Measurements from ENCODE around the gene DHX40. TPM values are rescaled to one million over a fixed set of nuclear protein-coding genes. Genes with fewer than 3 reads are reported as not detected.

Gene DHX40
- total and polyA plus RNA-seq, 2 of the 13 experiments (the other 11 are each of a cell fraction or from before 2014, with no cell fraction given), result 22.2 to 37.0 TPM

DNA sequence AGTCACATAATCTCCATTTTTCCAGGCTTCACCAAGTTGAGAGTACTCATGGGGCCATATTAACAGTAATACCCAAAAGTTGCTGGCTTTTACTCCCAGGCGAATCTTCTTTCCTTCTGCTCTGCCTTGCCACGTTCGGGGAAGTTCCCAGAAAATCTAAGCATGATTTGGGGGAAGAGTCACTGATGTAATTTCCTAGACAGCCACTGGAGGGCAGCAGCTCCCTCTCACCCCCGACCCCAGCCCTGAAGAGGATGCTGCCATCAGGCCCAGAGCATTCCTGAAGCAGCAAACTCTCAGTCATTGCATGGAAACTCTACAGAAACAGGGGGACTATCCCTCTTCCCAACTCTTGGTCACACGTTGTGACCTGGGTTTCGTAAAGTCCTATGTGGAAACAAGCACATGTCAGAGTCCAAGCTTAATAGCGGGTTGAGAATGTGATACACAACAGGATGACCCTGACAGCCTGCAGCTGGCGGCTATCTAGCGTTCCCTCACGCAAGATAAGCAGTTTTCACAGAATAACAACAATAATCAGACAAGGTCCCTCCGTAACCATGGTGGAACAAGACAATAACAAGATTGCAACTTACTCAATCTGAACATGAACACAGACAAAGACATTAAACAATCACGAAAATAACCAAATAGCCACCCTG lies 43.8 kb upstream of the DHX40 start (continued):
- TF ChIP-seq SNAPC4 (CRISPR knock-in tag; IDR thresholded peaks at IDR 0.05), result no peak
- TF ChIP-seq POGZ (CRISPR knock-in tag; IDR thresholded peaks at IDR 0.05), result peak; percentile 80
- TF ChIP-seq MEIS2 (CRISPR knock-in tag; IDR thresholded peaks at IDR 0.05), result peak; percentile 71; the same call in 1 of the 2 replicates
- TF ChIP-seq ZNF615 (CRISPR knock-in tag; IDR thresholded peaks at IDR 0.05; ENCODE audit: borderline replicate concordance), result no peak
- TF ChIP-seq, protein P1, sequence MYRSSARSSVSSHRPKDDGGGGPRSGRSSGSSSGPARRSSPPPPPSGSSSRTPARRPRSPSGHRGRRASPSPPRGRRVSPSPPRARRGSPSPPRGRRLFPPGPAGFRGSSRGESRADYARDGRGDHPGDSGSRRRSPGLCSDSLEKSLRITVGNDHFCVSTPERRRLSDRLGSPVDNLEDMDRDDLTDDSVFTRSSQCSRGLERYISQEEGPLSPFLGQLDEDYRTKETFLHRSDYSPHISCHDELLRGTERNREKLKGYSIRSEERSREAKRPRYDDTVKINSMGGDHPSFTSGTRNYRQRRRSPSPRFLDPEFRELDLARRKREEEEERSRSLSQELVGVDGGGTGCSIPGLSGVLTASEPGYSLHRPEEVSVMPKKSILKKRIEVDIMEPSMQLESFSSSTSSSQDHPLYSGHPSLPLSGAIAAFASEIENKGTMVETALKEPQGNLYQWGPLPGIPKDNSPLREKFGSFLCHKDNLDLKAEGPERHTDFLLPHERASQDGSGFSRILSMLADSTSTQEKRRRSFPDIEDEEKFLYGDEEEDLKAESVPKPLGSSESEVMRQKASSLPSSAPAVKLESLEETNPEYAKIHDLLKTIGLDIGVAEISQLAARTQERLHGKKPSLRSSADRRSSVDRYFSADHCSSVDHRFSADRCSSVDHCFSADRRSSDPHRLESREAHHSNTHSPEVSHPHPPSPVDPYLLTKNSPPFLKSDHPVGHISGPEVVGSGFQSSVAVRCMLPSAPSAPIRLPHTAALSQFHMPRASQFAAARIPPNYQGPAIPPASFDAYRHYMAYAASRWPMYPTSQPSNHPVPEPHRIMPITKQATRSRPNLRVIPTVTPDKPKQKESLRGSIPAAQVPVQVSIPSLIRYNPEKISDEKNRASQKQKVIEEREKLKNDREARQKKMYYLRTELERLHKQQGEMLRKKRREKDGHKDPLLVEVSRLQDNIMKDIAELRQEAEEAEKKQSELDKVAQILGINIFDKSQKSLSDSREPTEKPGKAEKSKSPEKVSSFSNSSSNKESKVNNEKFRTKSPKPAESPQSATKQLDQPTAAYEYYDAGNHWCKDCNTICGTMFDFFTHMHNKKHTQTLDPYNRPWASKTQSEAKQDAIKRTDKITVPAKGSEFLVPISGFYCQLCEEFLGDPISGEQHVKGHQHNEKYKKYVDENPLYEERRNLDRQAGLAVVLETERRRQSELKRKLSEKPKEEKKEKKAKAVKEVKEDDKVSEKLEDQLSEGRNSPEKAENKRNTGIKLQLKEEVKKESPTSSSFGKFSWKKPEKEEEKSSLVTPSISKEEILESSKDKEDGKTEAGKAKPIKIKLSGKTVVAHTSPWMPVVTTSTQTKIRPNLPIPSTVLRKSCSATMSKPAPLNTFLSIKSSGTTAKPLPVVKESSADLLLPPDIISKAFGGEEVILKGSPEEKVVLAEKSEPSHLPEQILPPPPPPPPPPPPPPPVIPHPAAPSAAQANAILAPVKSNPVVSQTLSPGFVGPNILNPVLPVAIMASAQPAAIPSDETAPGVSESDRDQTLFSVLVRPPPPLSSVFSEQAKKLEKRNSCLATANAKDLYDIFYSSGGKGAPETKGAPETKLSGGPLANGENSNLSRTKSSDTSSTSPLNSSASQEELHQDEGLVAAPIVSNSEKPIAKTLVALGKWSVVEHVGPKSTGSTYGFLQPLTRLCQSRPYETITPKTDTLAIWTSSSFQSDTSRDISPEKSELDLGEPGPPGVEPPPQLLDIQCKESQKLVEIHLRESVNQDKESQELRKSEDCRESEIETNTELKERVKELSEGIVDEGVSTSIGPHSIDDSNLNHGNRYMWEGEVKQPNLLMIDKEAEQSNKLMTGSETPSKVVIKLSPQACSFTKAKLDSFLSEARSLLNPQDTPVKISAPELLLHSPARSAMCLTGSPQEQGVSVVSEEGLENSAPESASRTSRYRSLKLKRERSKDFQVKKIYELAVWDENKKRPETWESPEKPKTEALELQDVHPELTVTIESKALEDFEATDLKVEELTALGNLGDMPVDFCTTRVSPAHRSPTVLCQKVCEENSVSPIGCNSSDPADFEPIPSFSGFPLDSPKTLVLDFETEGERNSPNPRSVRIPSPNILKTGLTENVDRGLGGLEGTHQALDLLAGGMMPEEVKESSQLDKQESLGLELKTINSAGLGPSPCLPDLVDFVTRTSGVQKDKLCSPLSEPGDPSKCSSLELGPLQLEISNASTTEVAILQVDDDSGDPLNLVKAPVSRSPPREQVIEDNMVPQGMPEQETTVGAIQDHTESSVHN (CRISPR knock-in tag; IDR thresholded peaks at IDR 0.05), result no peak
- TF ChIP-seq, protein P2, sequence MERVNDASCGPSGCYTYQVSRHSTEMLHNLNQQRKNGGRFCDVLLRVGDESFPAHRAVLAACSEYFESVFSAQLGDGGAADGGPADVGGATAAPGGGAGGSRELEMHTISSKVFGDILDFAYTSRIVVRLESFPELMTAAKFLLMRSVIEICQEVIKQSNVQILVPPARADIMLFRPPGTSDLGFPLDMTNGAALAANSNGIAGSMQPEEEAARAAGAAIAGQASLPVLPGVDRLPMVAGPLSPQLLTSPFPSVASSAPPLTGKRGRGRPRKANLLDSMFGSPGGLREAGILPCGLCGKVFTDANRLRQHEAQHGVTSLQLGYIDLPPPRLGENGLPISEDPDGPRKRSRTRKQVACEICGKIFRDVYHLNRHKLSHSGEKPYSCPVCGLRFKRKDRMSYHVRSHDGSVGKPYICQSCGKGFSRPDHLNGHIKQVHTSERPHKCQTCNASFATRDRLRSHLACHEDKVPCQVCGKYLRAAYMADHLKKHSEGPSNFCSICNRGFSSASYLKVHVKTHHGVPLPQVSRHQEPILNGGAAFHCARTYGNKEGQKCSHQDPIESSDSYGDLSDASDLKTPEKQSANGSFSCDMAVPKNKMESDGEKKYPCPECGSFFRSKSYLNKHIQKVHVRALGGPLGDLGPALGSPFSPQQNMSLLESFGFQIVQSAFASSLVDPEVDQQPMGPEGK (CRISPR knock-in tag; IDR thresholded peaks at IDR 0.05), result no peak
- TF ChIP-seq ZNF766 (CRISPR knock-in tag; IDR thresholded peaks at IDR 0.05; ENCODE audit: borderline replicate concordance), result no peak
- peak; percentile 77 for TF ChIP-seq HNF4A (CRISPR knock-in tag; IDR thresholded peaks at IDR 0.05)
- TF ChIP-seq FLYWCH1 (CRISPR knock-in tag; IDR thresholded peaks at IDR 0.05), result no peak
- no peak for TF ChIP-seq ZNF343 (CRISPR knock-in tag; IDR thresholded peaks at IDR 0.05)
- TF ChIP-seq, protein P3, sequence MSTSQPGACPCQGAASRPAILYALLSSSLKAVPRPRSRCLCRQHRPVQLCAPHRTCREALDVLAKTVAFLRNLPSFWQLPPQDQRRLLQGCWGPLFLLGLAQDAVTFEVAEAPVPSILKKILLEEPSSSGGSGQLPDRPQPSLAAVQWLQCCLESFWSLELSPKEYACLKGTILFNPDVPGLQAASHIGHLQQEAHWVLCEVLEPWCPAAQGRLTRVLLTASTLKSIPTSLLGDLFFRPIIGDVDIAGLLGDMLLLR (CRISPR knock-in tag; IDR thresholded peaks at IDR 0.05), result no peak

Data from HepG2 (cell line).